RKO (cell line): ENCODE results near the gene UGDH.
"Not testable (repeated sequence)": the region's sequence is repeated elsewhere in the genome, so short reads cannot be mapped to it uniquely, and the experiment has no call there.

Experiments used
- DNase-seq: peaks from one replicate; pipeline ENCODE4 v3.0.0-alpha.2; 2016; ENCODE audit warnings: low spot score

UGDH gene

DNA sequence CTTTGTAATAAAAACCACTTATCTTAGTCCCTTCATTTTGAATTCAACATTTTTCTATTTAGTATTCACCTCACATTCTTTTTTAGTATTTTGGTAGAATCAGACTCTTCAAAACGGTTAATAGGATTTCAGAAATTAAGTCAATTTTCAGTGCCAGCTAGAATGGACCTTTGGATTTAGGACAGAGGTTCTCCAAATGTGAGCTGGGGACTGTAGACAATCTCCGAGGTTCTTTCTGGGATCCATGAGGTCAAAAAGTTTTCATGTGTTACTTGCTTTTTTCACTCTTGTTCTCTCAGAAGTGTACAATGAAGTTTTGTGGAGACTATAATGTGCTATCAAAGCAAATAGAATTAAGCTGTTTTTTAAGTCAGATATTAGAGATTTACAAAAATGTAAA is 2.3 kb upstream of the UGDH start:
- DNase-seq: no peak

DNA sequence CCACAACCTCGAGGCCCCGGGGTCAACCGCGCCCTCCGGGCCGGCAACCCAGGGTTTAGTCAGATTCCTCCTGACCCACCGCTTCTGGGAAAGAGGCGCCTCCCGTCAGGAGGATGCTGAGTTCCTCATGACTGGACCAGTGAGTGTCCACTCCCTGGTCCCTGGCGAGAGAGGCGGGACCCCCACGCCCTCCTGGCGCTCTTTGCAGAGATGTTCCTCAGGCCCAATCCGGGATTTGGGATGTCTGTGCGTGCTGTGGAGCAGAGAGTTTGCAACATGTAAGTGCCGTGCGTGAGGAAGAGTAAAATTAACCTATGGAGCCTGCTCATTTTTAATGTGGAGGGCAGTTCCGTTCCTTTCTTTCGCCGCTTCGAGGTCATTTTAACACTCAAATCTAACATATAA is 824 bp upstream of the UGDH start:
- DNase-seq: peak; percentile 83

DNA sequence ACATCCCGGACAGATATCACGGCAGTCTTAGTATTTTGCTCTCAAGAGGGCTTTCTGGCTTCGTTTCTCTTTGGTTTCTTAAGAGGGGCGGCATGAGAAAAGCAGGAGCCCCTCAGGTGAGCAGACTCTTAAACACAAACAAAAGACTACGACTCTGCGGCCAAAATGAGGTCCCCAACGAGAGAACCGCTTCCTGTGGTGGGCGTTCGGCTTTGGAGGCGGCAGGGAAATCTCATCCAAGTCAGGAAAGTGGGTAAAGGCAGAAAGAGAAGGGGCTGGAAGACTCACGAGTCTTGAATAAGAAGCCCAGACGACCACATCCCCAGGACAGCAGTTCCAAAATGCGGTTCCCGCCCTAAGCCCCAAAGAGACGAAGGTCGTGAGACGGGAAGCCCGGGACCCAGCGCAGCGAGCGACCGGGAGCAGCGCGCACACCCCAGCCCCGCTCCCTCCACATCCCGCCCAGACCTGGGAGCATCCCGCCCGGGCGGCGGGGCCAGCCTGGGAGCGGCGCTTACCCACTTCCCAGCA is 409 bp downstream of the UGDH start:
- DNase-seq: peak; percentile 43

DNA sequence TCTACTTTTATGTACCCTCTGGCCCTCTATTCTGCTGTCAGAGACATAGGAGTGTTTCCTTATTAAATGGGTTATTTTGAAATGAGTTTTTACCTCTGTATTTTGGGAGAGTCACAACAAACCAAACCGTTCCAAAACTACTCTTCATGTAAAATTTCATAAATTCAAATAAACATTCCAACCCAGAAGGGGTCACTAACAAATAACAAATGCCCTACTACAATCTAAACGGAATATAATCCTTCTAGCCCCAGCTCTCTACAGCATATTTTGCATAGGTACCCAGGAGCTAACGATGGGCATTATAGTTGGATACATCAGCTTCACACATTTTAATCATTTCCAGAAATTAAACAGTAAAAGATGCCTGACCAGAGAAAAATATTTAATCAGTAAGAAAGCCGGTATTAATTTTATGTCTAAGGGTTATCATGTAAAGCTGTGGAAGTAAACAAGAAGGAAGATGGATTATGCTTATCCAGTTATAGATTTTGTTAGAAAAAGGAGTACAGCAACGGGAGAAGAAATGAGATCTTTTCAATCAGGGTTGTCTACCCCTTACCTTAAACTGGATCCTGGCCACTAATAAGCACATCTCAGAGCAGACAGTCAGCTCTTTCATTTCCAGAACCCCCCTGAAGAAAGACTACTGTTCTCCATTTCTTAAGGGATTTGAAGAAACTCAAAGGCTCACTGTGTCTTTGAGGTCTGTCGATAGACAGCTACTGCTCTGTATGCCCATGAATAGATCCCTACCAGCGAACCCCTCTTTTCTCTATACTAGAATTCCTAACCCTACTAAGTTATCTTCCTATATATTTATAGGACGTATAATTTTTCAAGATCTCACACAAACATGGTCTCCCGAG is 1.2 kb downstream of the UGDH start:
- DNase-seq: no peak

DNA sequence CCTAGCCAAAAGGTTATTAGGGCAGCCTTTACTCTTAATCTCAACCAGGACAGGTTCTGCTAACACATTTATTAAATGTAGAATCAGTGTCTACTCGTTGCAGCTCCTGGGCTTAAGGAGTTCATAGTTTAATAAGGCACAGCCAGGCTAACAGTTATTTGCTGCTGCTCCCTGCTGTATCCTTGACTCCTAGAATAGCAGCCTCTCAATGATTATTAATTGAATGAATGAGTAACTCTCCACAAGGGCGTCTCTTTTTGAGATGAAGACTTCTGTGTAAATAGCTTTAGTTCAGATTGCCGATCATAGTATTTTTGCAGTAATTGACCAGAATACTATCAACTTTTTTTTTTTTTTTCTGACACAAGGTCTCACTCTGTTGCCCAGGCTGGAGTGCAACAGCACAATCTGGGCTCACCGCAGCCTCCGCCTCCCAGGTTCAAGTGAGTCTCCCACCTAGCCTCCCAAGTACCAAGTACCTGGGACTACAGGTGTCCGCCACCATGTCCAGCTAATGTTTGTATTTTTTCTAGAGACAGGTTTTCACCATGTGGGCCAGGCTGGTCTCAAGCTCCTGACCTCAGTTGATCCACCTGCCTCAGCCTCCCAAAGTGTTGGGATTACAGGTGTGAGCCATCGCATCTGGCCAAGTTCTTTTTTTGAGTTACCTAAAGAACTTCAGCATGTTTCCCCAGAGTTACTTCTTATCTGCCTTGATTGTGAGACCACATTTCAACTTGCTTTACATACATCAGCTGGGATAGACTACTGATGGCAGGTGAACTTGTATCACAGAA is 2.9 kb downstream of the UGDH start:
- DNase-seq: no peak

DNA sequence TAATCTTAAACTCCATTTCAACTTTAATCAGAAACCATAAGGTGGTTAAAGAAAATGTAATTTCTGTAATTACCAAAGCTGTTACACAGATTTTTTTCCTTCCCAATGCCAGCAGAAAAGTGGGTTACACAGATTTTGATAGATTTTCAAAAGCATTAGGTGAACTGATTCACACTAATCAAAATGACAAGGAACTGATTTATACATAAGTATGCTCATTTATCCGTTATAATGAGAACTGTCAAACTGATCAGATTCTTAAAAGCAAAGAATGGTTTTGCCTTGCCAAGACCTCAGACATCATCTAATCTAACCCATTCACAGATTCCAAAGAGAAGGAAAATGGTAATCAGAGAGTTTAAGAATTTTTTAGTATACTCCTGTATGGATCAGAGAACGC is 5.2 kb downstream of the UGDH start:
- DNase-seq: no peak

DNA sequence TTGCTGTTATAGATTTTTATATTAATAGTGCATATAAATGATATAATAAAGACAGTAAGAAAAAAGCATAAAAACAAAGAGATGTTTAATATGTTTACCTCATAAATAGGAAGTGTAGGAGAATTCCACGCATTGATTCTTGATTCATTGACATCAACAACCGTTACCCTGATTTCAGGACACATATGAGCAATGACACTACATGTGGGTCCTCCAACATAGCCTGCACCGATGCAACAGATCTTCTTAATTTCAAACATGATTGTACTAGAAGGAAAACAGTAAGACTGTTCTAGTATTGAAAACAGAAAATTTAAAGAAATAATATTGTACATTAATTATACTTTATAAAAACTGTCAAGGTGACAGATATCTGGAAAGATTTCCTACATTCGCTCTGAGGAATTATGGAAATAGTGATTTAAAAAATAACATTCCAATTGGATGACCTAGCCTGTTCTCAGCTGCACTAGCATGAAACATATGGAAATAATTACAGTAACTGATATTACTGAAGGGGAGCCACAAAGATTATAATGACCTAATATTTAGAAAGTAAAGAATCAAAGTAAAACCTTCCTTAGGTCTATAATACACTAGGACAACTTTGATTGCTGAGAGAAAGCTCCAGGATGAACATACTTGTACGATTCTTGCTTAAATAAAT is 5.9 kb downstream of the UGDH start:
- DNase-seq: no peak

DNA sequence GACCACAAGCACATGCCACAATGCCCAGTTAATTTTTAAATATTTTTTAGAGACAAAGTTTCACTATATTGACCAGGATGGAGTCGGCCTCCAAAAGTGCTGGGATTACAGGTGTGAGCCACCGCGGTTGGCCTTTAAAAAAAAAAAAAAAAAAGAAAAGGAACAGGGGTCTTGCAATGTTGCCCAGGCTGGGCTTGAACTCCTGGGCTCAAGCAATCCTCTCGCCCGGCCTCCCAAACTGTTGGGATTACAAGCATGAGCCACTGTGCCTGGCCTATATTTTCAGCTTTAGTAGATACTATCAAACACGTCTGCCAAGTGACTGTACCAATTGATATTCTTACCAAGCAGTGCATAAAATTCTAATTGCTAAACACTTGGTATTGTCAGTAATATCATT is 8.8 kb downstream of the UGDH start:
- no peak for DNase-seq

DNA sequence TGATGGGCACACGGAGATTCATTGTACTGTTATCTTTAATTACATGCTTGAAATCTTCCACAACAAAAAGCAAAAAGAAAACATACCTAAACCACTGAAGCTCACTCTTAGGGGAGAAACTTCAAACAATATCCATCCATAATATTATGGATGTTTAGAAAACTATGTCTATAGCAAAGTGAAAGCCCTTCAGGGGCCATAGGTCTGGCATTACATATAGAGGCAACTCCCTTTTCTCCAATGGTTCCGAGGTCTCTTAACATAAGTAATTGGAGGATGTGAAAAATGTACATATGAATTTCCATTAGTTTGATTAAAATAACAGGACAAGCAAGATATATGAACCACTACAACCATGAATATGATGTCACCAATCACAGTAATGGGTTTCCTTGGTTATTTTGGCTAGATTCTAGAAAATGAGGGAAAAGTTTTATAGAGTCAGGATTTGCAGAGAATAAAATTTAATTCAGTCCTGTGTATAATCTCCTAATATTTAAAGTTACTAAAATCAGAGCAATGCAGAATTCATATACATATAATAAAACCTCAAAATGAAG is 10.8 kb downstream of the UGDH start:
- DNase-seq: no peak

DNA sequence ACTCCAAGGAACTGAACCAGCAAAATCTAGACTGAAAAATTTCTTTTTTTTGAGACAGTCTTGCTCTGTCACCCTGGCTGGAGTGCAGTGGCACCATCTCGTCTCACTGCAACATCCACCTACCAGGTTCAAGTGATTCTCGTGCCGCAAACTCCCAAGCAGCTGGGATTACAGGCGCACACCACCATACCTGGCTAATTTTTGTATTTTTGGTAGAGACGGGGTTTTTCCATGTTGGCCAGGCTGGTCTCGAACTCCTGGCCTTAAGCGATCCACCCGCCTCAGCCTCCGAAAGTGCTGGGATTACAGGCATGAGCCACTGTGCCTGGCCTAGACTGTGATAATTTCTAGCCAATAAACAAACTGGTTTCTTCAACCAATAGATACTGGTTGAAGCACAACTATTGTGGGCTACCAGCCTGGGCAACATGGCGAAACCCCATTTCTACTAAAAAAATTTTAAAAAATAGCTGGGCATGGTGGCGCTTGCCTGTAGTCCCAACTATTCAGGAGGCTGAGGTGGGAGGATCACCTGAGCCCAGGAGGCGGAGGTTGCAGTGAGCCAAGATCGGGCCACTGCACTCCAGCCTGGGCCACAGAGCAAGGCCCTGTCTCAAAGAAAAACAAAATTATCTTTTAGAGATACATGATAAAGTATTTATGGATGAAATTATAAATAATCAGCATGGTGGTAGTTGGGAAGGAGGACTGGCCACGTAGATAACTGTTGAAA is 11.4 kb downstream of the UGDH start:
- not testable (repeated sequence) for DNase-seq

DNA sequence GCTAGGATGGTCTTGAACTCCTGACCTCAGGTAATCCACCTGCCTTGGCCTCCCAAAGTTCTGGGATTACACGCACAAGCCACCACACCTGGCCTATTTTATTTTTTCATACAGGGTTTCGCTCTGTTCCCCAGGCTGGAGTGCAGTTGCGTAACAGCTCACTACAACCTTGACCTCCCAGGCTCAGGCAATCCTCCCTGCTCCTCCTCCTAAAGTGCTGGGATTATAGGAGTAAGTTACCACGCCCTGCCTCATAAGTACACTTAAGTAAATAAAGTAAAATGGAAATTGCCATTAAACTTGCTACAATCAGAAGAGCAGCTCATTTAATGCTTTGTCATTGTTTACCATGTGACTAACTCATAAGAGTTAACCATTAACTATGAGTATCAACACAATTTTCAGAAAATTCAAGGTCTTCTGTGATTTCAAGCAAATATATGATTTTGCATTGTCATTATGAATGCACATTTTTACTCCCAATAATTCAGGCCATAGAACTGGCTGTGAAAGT is 12.3 kb downstream of the UGDH start:
- no peak for DNase-seq

DNA sequence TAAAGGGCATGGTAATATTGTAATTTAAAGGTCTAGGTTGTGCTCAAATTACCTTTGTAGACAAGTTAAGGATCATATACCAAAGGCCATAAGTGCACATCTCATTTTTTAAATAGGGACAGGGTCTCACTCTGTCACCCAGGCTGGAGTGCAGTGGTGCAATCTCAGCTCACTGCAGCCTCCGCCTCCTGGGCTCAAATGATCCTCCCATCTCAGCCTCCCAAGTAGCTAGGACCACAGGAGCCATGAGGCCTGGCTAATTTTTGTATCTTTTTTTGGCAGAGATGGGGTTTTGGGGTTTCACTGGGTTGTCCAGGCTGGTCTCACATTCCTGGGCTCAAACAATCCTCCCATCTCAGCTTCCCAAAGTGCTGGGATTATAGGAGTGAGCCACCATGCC is 13.0 kb downstream of the UGDH start:
- DNase-seq: not testable (repeated sequence)

DNA sequence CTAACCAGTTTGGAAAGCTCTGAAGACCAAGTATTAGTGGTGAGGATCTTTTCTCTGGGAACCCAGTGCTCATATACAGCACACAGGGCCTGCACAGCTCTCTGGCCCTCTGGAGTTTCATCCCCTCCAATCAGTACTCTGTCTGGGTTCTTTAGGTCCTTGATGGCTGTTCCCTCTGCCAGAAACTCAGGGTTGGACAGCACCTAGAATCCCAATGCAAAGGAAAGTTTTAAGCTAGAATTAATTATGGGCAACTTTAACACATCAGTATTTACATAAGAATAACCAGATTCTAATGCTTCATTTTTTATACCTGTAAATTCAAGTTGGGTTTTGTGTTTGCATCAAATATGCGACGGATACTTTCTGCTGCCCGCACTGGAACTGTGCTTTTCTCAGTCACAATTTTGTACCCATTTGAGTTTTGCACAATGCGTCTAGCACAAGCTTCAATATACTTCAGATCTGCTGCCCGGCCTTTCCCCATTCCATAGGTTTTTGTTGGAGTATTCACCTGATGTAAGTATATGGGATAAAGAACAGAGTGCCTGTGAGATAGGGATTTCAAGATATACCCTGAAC is 16.8 kb downstream of the UGDH start:
- no peak for DNase-seq

DNA sequence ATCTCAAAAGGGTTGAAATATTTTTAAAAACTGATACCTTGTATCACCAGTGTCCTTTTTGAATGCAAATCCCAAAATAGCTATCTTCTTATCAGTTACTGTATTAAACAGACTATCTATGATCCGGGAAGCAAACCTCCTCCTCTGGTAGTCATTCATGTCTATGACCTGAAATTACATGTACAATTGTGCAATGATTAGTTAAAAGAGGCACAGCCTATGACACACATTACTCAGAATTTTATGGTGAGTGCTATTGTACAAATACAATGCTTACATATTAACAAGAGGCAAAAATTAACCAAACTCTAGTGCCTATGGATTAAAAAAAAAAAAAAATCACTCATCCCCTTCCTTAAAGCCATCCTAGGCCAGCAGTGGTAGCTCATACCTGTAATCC is 21.7 kb downstream of the UGDH start:
- no peak for DNase-seq

DNA sequence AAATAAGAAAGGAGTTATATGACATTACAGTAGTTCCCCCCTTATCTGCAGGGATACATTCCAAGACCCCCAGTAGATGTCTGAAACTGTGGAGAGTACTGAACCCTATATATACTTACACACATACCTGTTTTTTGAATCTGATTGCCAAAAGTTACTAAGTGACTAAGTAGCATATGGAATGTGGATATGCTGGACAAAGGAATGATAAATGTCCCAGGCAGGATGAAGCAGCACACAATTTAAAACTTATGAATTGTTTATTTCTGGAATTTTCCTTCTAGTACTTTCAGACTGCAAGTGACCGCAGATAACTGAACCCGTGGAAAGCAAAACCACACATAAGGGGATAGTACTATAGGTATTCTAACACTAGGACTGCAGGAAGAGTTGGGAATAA is 22.7 kb downstream of the UGDH start:
- no peak for DNase-seq

DNA sequence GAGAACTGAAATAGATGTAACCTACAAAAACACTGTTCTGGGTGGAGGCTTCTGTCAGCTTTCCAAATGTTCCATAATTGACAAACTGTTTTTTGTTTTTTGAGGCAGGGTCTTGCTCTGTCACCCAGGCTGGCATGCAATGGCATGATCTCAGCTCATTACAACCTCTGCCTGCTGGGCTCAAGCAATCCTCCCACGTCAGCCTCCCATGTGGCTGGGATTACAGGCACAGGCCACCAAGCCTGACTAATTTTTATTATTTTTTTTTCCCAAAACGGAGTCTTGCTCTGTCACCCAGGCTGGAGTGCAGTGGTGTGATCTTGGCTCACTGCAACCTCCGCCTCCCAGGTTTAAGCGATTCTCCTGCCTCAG is 24.6 kb downstream of the UGDH start:
- not testable (repeated sequence) for DNase-seq

DNA sequence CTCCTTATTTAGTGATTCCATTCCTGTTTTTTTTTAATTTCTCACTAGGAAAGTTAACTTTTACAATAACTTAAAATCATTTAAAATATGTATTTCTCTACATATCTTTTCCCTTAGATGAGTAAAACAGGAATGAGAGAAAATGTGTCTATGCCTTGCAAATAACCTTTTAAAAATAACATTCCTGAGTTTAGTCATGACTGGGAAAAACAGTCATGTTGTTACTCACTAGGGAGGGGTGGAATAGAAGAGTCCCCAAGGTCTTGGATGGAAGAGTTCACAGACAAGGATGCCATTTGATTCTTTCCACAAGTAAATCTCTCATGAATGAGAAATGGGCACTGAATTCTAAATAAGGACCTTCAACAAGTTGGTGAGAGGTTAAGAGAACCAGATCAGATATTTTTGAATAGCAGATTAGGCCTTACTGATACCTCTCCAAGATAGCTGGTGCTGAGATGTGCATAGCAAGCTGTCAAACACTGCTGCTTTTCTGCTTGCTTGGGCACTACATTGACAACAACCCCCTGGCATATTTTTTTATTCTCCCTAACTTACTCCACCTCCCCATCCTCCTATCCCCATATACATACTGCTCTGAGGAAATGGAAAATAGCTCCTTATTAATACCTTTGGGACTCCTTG is 25.1 kb downstream of the UGDH start:
- peak; percentile 19 for DNase-seq

DNA sequence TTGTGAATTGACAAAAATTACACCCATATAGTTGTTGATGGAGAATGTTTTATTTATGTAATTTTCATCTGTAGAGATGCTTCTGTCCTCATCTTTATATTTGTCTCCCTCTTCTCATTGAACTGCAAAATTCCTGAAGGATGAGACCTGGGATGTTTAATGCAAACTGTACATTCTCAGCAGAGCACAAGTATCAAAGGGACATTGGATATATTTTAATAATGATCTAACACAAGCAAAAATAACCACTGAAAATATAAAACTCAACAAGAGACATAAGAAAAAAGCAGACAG is 28.6 kb downstream of the UGDH start:
- no peak for DNase-seq

DNA sequence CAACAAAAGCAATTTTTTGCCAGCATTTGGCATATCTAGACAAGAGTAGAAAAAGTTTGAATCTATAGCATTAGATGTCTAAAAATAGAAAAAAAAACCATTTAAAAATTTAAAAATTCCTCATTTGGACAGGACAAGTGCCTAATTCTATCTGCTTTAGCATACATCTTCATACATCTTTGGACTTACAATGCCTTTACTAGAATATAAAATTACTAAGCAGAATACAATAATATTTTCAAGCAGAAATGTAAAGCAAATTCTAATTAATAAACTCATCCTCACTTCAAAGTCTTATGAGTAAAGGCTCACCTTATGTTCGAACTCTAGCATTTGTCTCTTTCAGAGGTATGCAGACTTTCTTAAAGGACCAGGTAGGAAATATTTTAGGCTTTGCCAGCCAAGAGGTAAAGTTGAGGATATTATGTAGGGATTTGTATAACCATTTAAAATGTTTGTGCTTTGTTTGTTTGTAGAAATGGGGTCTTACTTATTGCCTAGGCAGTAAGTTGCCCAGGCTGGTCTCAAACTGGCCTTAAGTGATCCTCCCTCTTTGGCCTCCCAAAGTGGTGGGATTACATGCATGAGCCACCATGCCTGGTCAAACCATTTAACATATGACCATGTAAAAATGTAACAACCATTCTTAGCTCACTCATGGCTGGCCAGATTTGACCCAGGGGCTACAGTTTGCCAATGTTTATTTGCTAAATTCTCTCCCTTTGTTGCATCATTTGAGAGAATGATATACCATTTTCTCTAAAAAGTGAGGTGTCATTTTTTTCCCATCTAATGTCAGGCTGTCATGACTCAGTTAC is 29.1 kb downstream of the UGDH start:
- DNase-seq: no peak
